Sigmoid colon (tissue), 4 donors: ENCODE results near the gene MBLAC2.

Experiments
- CTCF ChIP-seq, 4 experiments: fragments of 450-650 bp in 3 of 4; fragments of 200-600 bp in 1 of 4; IDR thresholded peaks; one replicate each; pipeline ENCODE4 v1.5.1; 2016 to 2019; ENCODE audit warnings: antibody characterized with exemption in 4 of 4, mild to moderate bottlenecking in 3 of 4, moderate library complexity in 2 of 4
- POLR2A ChIP-seq, 2 donors: fragments of 450-650 bp; IDR thresholded peaks; one replicate each; pipeline ENCODE4 v1.6.1; 2016; ENCODE audit warnings: antibody characterized with exemption in 2 of 2, mild to moderate bottlenecking in 2 of 2, moderate library complexity in 2 of 2
- POLR2AphosphoS5 ChIP-seq, 4 donors: sonication (generic); formaldehyde crosslinking; IDR thresholded peaks; one replicate each; pipeline ENCODE4 v1.6.1; 2017; ENCODE audit warnings: antibody characterized with exemption in 4 of 4

DNA sequence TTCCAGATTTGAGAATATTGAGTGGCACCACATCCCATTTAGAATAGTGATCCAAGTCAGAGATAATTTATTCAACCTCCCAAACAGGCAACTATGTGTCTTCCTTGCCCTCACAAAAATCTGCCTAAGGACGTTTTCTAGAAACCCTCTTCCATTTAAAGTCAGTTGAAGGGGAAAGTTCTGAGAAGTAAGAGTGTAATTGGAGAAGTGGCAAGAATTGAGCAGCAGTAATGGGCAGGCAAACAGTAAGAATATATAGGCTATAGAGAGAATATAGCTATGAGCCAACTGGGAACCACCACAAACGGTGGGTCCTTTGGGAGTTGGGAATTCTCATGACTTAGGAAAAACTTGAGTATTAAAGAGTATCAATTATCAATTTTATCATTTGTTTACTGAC is 33.9 kb downstream of the MBLAC2 start:
- TF ChIP-seq CTCF (IDR thresholded peaks at IDR 0.05) = no peak
- TF ChIP-seq POLR2AphosphoS5 (IDR thresholded peaks at IDR 0.05) = no peak
- no peak for TF ChIP-seq POLR2A (IDR thresholded peaks at IDR 0.05)
